Activated naive CD4-positive, alpha-beta T cell treated with anti-CD3 and anti-CD28 coated beads for 36 hours (primary cell): Measurements from ENCODE around the gene CBFA2T2. TPM values are rescaled to one million over a fixed set of nuclear protein-coding genes. Genes with fewer than 3 reads are reported as not detected.
A peak's percentile ranks its signal among the peaks of the same experiment; 100 is the strongest.
"Not testable (repeated sequence)": the region's sequence is repeated elsewhere in the genome, so short reads cannot be mapped to it uniquely, and the experiment has no call there.

Experiments used
- CTCF ChIA-PET: fragments of 350-600 bp; sonication (Branson Sonifier 250); formaldehyde crosslinking; loops from one replicate; lab custom pipeline; 2021; ENCODE audit warnings: antibody characterized with exemption; lab: Charles Lee
- DNase-seq: peaks from one replicate; pipeline ENCODE4 v3.0.0-alpha.2; 2020
- H3K27ac Mint-ChIP-seq: one replicate; pipeline ENCODE4 v1.8.0; 2021; ENCODE audit warnings: mild to moderate bottlenecking, mixed read lengths
- H3K27me3 Mint-ChIP-seq: one replicate; pipeline ENCODE4 v1.8.0; 2021; ENCODE audit warnings: low read depth, mixed read lengths
- H3K36me3 Mint-ChIP-seq: one replicate; pipeline ENCODE4 v1.8.0; 2021; ENCODE audit warnings: low read depth, mixed read lengths
- H3K4me1 Mint-ChIP-seq: one replicate; pipeline ENCODE4 v1.8.0; 2021; ENCODE audit warnings: low read depth, mixed read lengths
- H3K4me3 Mint-ChIP-seq: one replicate; pipeline ENCODE4 v1.8.0; 2021; ENCODE audit warnings: mild to moderate bottlenecking, moderate library complexity, mixed read lengths
- H3K9me3 Mint-ChIP-seq: one replicate; pipeline ENCODE4 v1.8.0; 2021; ENCODE audit warnings: mixed read lengths
- intact Hi-C: fragments of 100-400 bp; cut with micrococcal nuclease; formaldehyde crosslinking; loops from one replicate; pipeline ENCODE4 v1.15.1; 2023
- total RNA-seq, 2 experiments: library from RNA; stranded (reverse); gene quantifications; one replicate each; pipeline ENCODE4 v1.2.3, GENCODE V29; 2021

CBFA2T2 gene
- total RNA-seq, 2 experiments from 2014 or later = 11.1 to 11.4 TPM

DNA sequence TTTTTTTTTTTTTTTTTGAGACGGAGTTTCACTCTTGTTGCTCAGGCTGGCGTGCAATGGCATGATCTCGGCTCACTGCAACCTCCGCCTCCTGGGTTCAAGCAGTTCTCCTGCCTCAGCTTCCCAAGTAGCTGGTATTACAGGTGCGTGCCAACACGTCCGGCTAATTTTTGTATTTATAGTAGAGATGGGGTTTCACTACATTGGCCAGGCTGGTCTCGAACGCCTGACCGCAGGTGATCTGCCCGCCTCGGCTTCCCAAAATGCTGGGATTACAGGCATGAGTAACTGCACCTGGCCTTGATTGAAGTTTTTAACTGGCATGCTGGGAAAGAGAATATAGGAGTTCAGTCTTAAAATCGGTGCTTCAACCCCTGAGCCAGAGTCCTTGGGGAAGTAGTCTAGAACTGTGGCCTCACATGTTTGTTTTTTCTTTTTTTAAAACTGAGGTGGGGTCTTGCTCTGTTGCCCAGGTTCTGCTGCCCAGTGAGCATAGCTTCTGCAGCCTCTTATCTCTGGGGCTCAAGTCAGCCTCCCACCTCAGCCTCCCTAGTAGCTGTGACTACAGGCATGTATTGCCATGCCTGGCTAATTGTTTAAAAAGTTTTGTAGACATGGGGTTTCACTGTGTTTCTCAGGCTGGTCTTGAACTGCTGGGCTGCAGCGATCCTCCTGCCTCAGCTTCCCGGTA lies 3.3 kb downstream of the CBFA2T2 start:
- peaks cover 3% of the 10 kb centered on the region for H3K36me3 Mint-ChIP-seq
- intact Hi-C loops = loop anchor here (5.0 kb wide), 1 partner anchor 1184 kb away; the partner anchor contains the start of gene PIGU
- H3K4me3 Mint-ChIP-seq = no peak overlapping the region
- no peak overlapping the region for H3K27ac Mint-ChIP-seq
- no peak for DNase-seq
- peaks cover 24% of the 10 kb centered on the region for H3K4me1 Mint-ChIP-seq
- CTCF ChIA-PET = interaction anchor here (0.9 kb wide), 1 partner anchor 299 kb away, joined by 5 read pairs; no protein-coding TSS in a partner anchor
- no peaks in the 10 kb centered on the region for H3K27me3 Mint-ChIP-seq
- no peaks in the 10 kb centered on the region for H3K9me3 Mint-ChIP-seq

DNA sequence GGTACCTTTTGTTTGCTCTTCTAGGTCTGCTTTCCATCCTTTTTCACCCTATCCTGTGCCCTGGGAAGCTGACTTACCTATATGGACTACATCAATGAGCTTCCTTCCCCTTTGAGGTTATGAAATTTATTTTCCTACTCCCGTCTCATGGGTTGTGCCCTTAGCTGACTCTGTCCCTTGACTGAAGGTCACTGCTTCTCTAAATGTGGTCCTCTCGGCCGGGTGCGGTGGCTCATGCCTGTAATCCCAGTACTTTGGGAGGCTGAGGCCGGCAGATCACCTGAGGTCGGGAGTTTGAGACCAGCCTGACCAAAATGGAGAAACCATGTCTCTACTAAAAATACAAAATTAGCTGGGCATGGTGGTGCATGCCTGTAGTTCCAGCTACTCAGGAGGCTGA lies 6.9 kb downstream of the CBFA2T2 start:
- H3K4me3 Mint-ChIP-seq, H3K9me3 Mint-ChIP-seq, H3K27ac Mint-ChIP-seq, H3K36me3 Mint-ChIP-seq, intact Hi-C loops, DNase-seq, H3K27me3 Mint-ChIP-seq: not testable (repeated sequence)
- peaks cover 29% of the 10 kb centered on the region for H3K4me1 Mint-ChIP-seq
- CTCF ChIA-PET = interaction anchor here (0.7 kb wide), 1 partner anchor 16 kb away, joined by 4 read pairs; no protein-coding TSS in a partner anchor

DNA sequence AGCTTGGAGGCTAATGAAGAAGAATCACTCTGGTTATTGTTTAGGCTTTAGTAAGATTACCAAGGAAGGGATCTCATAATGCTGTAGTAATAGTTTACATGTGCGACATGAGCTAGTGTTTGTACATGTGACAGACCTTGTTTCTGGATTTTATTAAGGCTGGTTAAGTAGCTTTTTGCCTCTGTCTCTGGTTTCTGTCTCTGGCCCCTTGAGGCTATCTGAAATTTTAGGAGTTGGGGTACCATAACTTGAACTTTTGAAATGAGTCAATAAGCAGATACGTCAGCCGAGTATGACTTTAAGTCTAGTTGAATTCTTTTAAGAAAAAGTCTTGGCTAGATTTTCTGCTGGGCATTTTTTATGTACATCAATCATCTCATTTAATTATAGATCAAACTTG lies 9.5 kb downstream of the CBFA2T2 start:
- CTCF ChIA-PET = no interaction called here
- no peak for DNase-seq
- Mint-ChIP-seq H3K4me1 (peaks cover 26% of the 10 kb centered on the region), H3K9me3 (no peaks in the 10 kb centered on the region), H3K4me3 (no peak overlapping the region), H3K36me3 (peaks cover 7% of the 10 kb centered on the region), H3K27ac (no peak overlapping the region), H3K27me3 (no peaks in the 10 kb centered on the region)
- intact Hi-C loops = no loop called here

DNA sequence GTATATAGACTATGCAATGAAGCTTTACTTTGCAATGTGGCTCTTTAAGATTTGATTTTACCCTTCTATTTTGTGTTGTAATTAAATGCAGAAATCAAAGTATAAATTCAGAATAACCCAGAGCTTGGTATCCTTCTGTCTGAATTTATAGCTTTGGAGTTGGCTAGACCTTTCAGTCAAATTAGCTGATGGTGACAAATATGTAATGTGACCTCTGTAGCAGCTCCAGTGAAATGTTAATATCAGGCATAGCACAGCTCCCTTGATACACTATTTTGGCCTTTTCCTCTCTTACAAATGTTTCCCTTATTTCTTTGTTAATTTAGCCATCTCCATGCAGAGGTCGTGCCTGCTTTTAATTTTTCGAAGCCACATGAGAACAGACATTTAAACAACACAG lies 11.1 kb downstream of the CBFA2T2 start:
- CTCF ChIA-PET = interaction anchor here (0.9 kb wide), 1 partner anchor 19 kb away, joined by 3 read pairs; no protein-coding TSS in a partner anchor
- peaks cover 24% of the 10 kb centered on the region for H3K4me1 Mint-ChIP-seq
- no peak overlapping the region for H3K27ac Mint-ChIP-seq
- DNase-seq = no peak
- intact Hi-C loops = no loop called here
- peaks cover 7% of the 10 kb centered on the region for H3K36me3 Mint-ChIP-seq
- H3K4me3 Mint-ChIP-seq = no peak overlapping the region
- H3K27me3 Mint-ChIP-seq = no peaks in the 10 kb centered on the region
- no peaks in the 10 kb centered on the region for H3K9me3 Mint-ChIP-seq

DNA sequence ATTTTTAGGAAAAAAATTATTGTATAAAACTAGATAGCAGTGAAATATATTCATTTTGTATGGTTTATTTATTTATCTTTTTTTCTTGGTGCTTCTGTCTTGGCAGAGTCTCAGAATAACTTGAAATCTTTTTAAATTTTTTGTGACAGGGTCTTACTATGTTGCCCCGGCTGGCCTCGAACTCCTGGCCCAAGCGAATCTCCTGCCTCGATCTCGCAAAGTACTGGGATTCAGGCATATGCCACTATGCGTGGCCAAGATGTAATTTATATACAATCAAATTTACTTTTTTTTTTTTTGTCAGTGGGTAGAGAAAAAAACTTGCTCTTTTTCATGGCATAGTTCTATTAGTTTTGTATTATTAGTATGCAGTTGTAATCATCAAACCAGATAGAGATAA lies 13.7 kb downstream of the CBFA2T2 start:
- Mint-ChIP-seq H3K27me3 (no peaks in the 10 kb centered on the region), H3K36me3 (peaks cover 14% of the 10 kb centered on the region), H3K4me1 (peaks cover 21% of the 10 kb centered on the region), H3K27ac (no peak overlapping the region), H3K9me3 (peaks cover 2% of the 10 kb centered on the region), H3K4me3 (no peak overlapping the region)
- intact Hi-C loops = no loop called here
- CTCF ChIA-PET = interaction anchor here (0.6 kb wide), 1 partner anchor 410 kb away, joined by 5 read pairs; no protein-coding TSS in a partner anchor
- DNase-seq = no peak

DNA sequence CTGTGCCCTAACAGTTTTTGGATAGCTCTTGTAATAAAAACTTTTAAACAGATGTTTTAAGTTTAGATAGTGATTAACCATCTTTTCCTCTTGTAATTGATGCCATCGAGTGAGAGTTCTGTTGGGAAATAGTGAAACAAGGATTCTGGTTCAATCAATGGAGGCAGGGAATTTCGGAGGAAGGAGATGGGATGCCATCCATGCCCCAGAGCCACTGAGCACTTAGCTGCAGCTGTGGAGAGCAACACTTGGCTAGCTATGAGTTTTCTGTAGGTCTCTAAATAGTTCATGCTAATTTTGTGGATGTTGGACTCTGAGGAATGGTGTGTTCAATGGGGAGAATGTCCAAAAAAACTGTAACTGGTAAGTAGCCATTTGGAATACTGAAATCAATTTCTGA lies 16.7 kb downstream of the CBFA2T2 start:
- H3K36me3 Mint-ChIP-seq = peaks cover 15% of the 10 kb centered on the region
- intact Hi-C loops = no loop called here
- no peak overlapping the region for H3K4me3 Mint-ChIP-seq
- CTCF ChIA-PET = interaction anchor here (0.6 to 1.1 kb wide), 3 partner anchors 12 to 60 kb away, joined by 3 read pairs; no protein-coding TSS in a partner anchor
- H3K4me1 Mint-ChIP-seq = peaks cover 13% of the 10 kb centered on the region
- H3K27ac Mint-ChIP-seq = no peak overlapping the region
- peaks cover 4% of the 10 kb centered on the region for H3K9me3 Mint-ChIP-seq
- DNase-seq = no peak
- H3K27me3 Mint-ChIP-seq = no peaks in the 10 kb centered on the region

DNA sequence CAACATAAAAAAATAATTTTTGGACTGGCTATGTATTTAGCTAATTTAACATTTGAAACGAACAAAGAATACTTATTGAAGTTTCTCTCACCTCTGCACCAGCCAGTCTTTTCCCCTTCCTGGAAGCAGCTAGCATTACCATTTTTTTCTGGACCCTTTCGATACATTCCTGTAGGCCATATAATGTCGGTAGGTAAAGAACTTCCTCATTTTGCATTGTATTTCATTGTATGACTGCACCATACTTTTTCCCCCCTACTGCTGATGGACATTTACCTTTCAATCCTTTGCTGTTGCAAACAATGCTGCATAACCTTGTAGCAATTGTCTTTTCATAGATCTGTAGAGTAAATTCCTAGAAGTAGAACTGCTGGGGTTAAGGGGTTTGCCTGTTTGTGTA lies 17.6 kb downstream of the CBFA2T2 start:
- H3K9me3 Mint-ChIP-seq = peaks cover 4% of the 10 kb centered on the region
- DNase-seq = no peak
- H3K27me3 Mint-ChIP-seq = no peaks in the 10 kb centered on the region
- intact Hi-C loops = no loop called here
- H3K36me3 Mint-ChIP-seq = peaks cover 17% of the 10 kb centered on the region
- peaks cover 15% of the 10 kb centered on the region for H3K4me1 Mint-ChIP-seq
- H3K27ac Mint-ChIP-seq = no peak overlapping the region
- no peak overlapping the region for H3K4me3 Mint-ChIP-seq
- CTCF ChIA-PET = interaction anchor here (0.6 to 1.7 kb wide), 2 partner anchors 16 to 50 kb away, joined by 3 read pairs; no protein-coding TSS in a partner anchor

DNA sequence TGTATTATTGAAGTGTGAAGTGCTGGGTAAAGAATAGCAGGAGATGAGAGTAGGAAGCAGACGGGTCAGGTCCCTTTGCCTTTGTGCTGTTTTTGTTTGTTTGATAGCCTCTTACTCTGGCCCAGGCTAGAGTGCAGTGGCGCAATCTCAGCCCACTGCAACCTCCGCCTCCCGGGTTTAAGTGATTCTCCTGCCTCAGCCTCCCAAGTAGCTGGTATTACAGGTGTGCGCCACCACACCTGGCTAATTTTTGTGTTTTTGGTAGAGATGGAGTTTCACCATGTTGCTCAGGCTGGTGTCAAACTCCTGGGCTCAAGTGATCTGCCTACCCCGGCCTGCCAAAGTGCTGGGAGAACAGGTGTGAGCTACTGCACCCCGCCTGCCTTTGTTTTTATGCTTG lies 18.1 kb downstream of the CBFA2T2 start:
- H3K9me3 Mint-ChIP-seq, H3K27me3 Mint-ChIP-seq, DNase-seq, H3K4me3 Mint-ChIP-seq, intact Hi-C loops, H3K27ac Mint-ChIP-seq: not testable (repeated sequence)
- peaks cover 17% of the 10 kb centered on the region for H3K36me3 Mint-ChIP-seq
- CTCF ChIA-PET = interaction anchor here (0.6 to 1.7 kb wide), 3 partner anchors 49 to 130 kb away, joined by 3 to 6 read pairs (median 5); no protein-coding TSS in a partner anchor
- H3K4me1 Mint-ChIP-seq = peaks cover 15% of the 10 kb centered on the region

DNA sequence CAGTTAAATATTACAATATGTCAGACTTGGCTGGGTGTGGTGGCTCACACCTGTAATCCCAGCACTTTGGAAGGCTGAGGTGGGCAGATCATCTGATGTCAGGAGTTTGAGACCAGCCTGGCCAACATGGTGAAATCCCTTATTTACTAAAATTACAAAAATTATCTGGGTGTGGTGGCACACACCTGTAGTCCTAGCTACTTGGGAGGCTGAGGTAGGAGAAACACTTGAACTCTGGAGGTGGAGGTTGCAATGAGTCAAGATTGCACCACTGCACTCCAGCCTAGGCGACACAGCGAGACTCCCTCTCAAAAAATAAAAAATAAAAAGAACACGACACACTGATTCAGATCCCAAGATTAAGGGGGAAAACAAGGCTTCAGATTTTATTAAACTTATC lies 19.2 kb downstream of the CBFA2T2 start:
- H3K27me3 Mint-ChIP-seq, H3K9me3 Mint-ChIP-seq, H3K4me3 Mint-ChIP-seq, intact Hi-C loops, DNase-seq, H3K27ac Mint-ChIP-seq: not testable (repeated sequence)
- CTCF ChIA-PET = interaction anchor here (0.6 to 1.7 kb wide), 3 partner anchors 13 to 885 kb away, joined by 3 to 4 read pairs (median 3); no protein-coding TSS in a partner anchor
- Mint-ChIP-seq H3K4me1 (peaks cover 12% of the 10 kb centered on the region), H3K36me3 (peaks cover 15% of the 10 kb centered on the region)

DNA sequence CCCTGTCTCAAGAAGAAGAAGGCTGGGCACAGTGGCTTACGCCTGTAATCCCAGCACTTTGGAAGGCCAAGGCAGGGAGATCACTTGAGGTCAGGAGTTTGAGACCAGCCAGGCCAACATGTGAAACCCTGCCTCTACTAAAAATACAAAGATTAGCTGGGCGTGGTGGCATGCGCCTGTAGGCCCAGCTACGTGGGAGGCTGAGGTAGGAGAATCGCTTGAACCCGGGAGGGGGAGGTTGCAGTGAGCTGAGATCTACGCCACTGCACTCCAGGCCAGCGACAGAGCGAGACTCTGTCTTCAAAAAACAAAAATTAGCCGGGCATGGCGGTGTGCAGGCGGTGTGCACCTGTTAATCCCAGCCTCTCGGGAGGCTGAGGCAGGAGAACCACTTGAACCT lies 22.0 kb downstream of the CBFA2T2 start:
- peaks cover 18% of the 10 kb centered on the region for H3K4me1 Mint-ChIP-seq
- H3K27ac Mint-ChIP-seq, H3K4me3 Mint-ChIP-seq, H3K27me3 Mint-ChIP-seq, H3K9me3 Mint-ChIP-seq, DNase-seq, intact Hi-C loops: not testable (repeated sequence)
- CTCF ChIA-PET = interaction anchor here (0.6 kb wide), 1 partner anchor 673 kb away, joined by 3 read pairs; no protein-coding TSS in a partner anchor
- peaks cover 15% of the 10 kb centered on the region for H3K36me3 Mint-ChIP-seq

DNA sequence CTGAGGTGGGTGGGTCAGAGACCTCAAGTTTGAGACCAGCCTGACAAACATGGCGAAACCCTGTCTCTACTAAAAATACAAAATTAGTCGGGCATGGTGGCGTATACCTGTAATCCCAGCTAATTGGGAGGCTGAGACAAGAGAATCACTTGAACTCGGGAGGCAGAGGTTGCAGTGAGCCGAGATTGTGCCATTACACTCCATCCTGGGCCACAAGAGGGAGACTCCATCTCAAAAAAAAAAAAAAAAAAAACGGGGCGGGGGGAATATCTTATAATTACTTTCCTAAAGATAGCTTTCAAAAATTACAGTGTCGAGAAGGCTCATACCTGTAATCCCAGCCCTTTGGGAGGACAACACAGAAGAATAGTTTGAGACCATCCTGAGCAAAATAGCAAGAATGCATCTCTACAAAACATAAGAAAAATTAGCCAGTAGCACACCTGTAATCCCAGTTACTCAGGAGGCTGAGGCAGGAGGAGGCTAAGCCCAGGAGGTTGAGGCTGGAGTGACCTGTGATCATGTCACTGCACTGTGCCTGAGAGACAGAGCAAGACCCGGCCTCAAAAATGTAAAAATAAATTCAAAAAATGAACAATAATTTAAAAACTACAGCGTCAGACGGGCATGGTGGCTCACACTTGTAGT lies 25.8 kb downstream of the CBFA2T2 start:
- Mint-ChIP-seq H3K27me3 (no peaks in the 10 kb centered on the region), H3K9me3 (no peaks in the 10 kb centered on the region), H3K4me3 (no peak overlapping the region), H3K27ac (no peak overlapping the region), H3K4me1 (peaks cover 15% of the 10 kb centered on the region), H3K36me3 (peaks cover 2% of the 10 kb centered on the region)
- intact Hi-C loops = loop anchor here (1.0 to 5.0 kb wide), 3 partner anchors 58 to 216 kb away; partner anchors contain the start of gene ZNF341
- CTCF ChIA-PET = interaction anchor here (0.6 to 2.7 kb wide), 3 partner anchors 22 to 704 kb away, joined by 3 to 15 read pairs (median 4); partner anchors contain the start of gene ACTL10
- peak; percentile 11 for DNase-seq

DNA sequence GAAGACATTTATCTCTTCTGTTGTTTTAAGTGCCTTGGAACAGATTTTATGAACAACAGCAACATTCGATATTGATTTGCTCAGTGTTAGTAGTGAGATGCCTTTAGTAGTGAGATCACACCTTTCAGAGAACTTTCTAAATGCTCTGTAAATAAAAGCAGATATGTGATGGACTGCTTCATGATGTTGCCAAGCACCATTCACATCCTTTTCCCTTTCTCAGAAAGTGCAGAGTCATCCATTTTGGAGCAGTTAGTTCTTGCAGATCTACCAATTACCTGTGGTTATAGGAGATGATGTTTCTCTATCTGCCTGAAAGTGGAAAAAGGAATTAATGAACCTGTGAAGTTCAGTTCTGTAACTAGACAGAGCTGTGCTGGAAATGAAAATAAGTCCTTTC lies 27.0 kb downstream of the CBFA2T2 start:
- Mint-ChIP-seq H3K27me3 (no peaks in the 10 kb centered on the region), H3K4me3 (no peak overlapping the region), H3K36me3 (peaks cover 2% of the 10 kb centered on the region), H3K9me3 (no peaks in the 10 kb centered on the region), H3K4me1 (peaks cover 20% of the 10 kb centered on the region), H3K27ac (peak overlapping the region; percentile 31)
- CTCF ChIA-PET = interaction anchor here (1.0 to 2.7 kb wide), 2 partner anchors 35 to 151 kb away, joined by 3 to 15 read pairs; partner anchors contain the start of gene ACTL10
- DNase-seq = no peak
- intact Hi-C loops = loop anchor here (5.0 kb wide), 1 partner anchor 60 kb away; no protein-coding TSS in a partner anchor
